Parathyroid adenoma (tissue), 2 donors: ENCODE data around the gene NTN4.

Experiments used
- H2AFZ ChIP-seq: fragments of 300-600 bp; sonication (generic); one replicate; pipeline ENCODE4 v1.7.0; 2017; ENCODE audit warnings: antibody characterized with exemption, mild to moderate bottlenecking
- H3K27ac ChIP-seq: fragments of 300-600 bp; sonication (generic); one replicate; pipeline ENCODE4 v1.7.0; 2017
- H3K27me3 ChIP-seq: fragments of 300-600 bp; sonication (generic); one replicate; pipeline ENCODE4 v1.7.0; 2017; ENCODE audit warnings: low read length; ENCODE audit not compliant: control insufficient read depth, insufficient read depth
- H3K36me3 ChIP-seq: fragments of 300-600 bp; sonication (generic); one replicate; pipeline ENCODE4 v1.7.0; 2017; ENCODE audit warnings: low read length; ENCODE audit not compliant: control insufficient read depth, insufficient read depth
- H3K4me1 ChIP-seq: fragments of 300-600 bp; sonication (generic); one replicate; pipeline ENCODE4 v1.7.0; 2017; ENCODE audit warnings: control low read depth
- H3K4me2 ChIP-seq: fragments of 300-600 bp; sonication (generic); one replicate; pipeline ENCODE4 v1.7.0; 2017; ENCODE audit warnings: low read length
- H3K4me3 ChIP-seq: fragments of 300-600 bp; sonication (generic); one replicate; pipeline ENCODE4 v1.7.0; 2017; ENCODE audit warnings: low read depth, low read length
- H3K79me2 ChIP-seq: fragments of 300-600 bp; sonication (generic); one replicate; pipeline ENCODE4 v1.7.0; 2017; ENCODE audit warnings: control low read depth
- H3K9ac ChIP-seq: fragments of 300-600 bp; sonication (generic); one replicate; pipeline ENCODE4 v1.7.0; 2017; ENCODE audit warnings: mild to moderate bottlenecking
- H3K9me3 ChIP-seq: fragments of 300-600 bp; sonication (generic); one replicate; pipeline ENCODE4 v1.7.0; 2017; ENCODE audit warnings: low read length; ENCODE audit not compliant: control insufficient read depth
- CTCF ChIP-seq: fragments of 300-600 bp; sonication (generic); IDR thresholded peaks from one replicate; pipeline ENCODE4 v1.7.0; 2017; ENCODE audit warnings: antibody characterized with exemption, mild to moderate bottlenecking
- donor health status: primary hyperparathyroidism.

The NTN4 gene

GRCh38 chr12:95726903-95727302, 63.7 kb downstream of the NTN4 start:
- no peaks in the 10 kb centered on the region for H3K4me1 ChIP-seq
- no peaks in the 10 kb centered on the region for H3K79me2 ChIP-seq
- H3K9ac ChIP-seq, result no peak overlapping the region
- no peak overlapping the region for H3K27ac ChIP-seq
- no peak overlapping the region for H3K4me2 ChIP-seq
- no peak overlapping the region for H2AFZ ChIP-seq
- no peak overlapping the region for H3K4me3 ChIP-seq
- TF ChIP-seq CTCF, result no peak
- H3K36me3 ChIP-seq, result no peaks in the 10 kb centered on the region
- H3K9me3 ChIP-seq, result peaks cover 3% of the 10 kb centered on the region
- no peaks in the 10 kb centered on the region for H3K27me3 ChIP-seq

- no peak overlapping the region for H3K4me2 ChIP-seq
- no peaks in the 10 kb centered on the region for H3K4me1 ChIP-seq
- H3K79me2 ChIP-seq, result no peaks in the 10 kb centered on the region
- no peaks in the 10 kb centered on the region for H3K36me3 ChIP-seq
- TF ChIP-seq CTCF, result no peak
- no peak overlapping the region for H3K9ac ChIP-seq
- no peak overlapping the region for H3K4me3 ChIP-seq
- H2AFZ ChIP-seq, result no peak overlapping the region
- H3K27me3 ChIP-seq, result no peaks in the 10 kb centered on the region
- no peak overlapping the region for H3K27ac ChIP-seq
- peaks cover 3% of the 10 kb centered on the region for H3K9me3 ChIP-seq
Measured at GRCh38 chr12:95724767-95725166, 65.8 kb downstream of the NTN4 start.

GRCh38 chr12:95723693-95724384, 66.7 kb downstream of the NTN4 start:
- peaks cover 3% of the 10 kb centered on the region for H3K9me3 ChIP-seq
- H3K36me3 ChIP-seq, result no peaks in the 10 kb centered on the region
- H3K4me1 ChIP-seq, result no peaks in the 10 kb centered on the region
- H3K9ac ChIP-seq, result no peak overlapping the region
- TF ChIP-seq CTCF, result no peak
- H2AFZ ChIP-seq, result no peak overlapping the region
- no peak overlapping the region for H3K27ac ChIP-seq
- H3K4me3 ChIP-seq, result no peak overlapping the region
- no peaks in the 10 kb centered on the region for H3K79me2 ChIP-seq
- H3K27me3 ChIP-seq, result no peaks in the 10 kb centered on the region
- no peak overlapping the region for H3K4me2 ChIP-seq

- no peak overlapping the region for H3K4me2 ChIP-seq
- peaks cover 2% of the 10 kb centered on the region for H3K9me3 ChIP-seq
- H3K27ac ChIP-seq, result no peak overlapping the region
- no peaks in the 10 kb centered on the region for H3K79me2 ChIP-seq
- no peak overlapping the region for H2AFZ ChIP-seq
- H3K36me3 ChIP-seq, result no peaks in the 10 kb centered on the region
- H3K9ac ChIP-seq, result no peak overlapping the region
- no peak overlapping the region for H3K4me3 ChIP-seq
- no peaks in the 10 kb centered on the region for H3K27me3 ChIP-seq
- no peaks in the 10 kb centered on the region for H3K4me1 ChIP-seq
- no peak for TF ChIP-seq CTCF
Measured at GRCh38 chr12:95721320-95721719, 69.2 kb downstream of the NTN4 start.

GRCh38 chr12:95720146-95720545, 70.4 kb downstream of the NTN4 start:
- Histone ChIP-seq H3K27me3 (no peaks in the 10 kb centered on the region), H3K4me1 (no peaks in the 10 kb centered on the region), H2AFZ (no peak overlapping the region), H3K9ac (no peak overlapping the region), H3K4me2 (no peak overlapping the region), H3K4me3 (no peak overlapping the region), H3K79me2 (no peaks in the 10 kb centered on the region), H3K9me3 (no peaks in the 10 kb centered on the region), H3K27ac (no peak overlapping the region), H3K36me3 (no peaks in the 10 kb centered on the region)
- no peak for TF ChIP-seq CTCF
